Measurements from ENCODE around the gene RGCC.

- no peak for TF ChIP-seq CTCF (IDR thresholded peaks at IDR 0.05)
- TF ChIP-seq POLR2A (IDR thresholded peaks at IDR 0.05), result no peak
These were observed 59.4 kb downstream of the RGCC start for GRCh38 chr13:41516760-41517159.
